Natural killer cell (primary cell): ENCODE results near the gene CENPV. TPM values are rescaled to one million over a fixed set of nuclear protein-coding genes. Genes with fewer than 3 reads are reported as not detected.

Experiments used
- ATAC-seq, 3 donors: fragments of 150-1000 bp in 2 of 3; fragments of 200-7000 bp in 1 of 3; cut with Tn5 transposase; 1 replicate in 1 of 3; 2 replicates in 2 of 3; pipeline ENCODE4 v1.10.0; 2021; ENCODE audit warnings: mild to moderate bottlenecking in 2 of 3, moderate library complexity in 2 of 3
- DNase-seq, 2 donors: peaks; one replicate each; pipeline versions ENCODE4 v3.0.0 to v3.0.0-alpha.2; 2013 to 2021; ENCODE audit warnings: mixed read lengths in 1 of 2
- H3K27ac ChIP-seq: one replicate; pipeline ENCODE4 v1.5.1; 2013; ENCODE audit warnings: mild to moderate bottlenecking, low read length
- H3K27me3 ChIP-seq: one replicate; pipeline ENCODE4 v1.6.1; 2013; ENCODE audit warnings: low read length; ENCODE audit not compliant: control insufficient read depth, insufficient read depth
- H3K36me3 ChIP-seq: one replicate; pipeline ENCODE4 v1.6.1; 2013; ENCODE audit warnings: low read length; ENCODE audit not compliant: control insufficient read depth, insufficient read depth
- H3K4me1 ChIP-seq: one replicate; pipeline ENCODE4 v1.6.1; 2013; ENCODE audit warnings: low read length; ENCODE audit not compliant: control insufficient read depth, insufficient read depth
- H3K4me3 ChIP-seq: one replicate; pipeline ENCODE4 v1.5.1; 2013; ENCODE audit warnings: low read length
- H3K9me3 ChIP-seq: one replicate; pipeline ENCODE4 v1.6.1; 2013; ENCODE audit warnings: low read length; ENCODE audit not compliant: control insufficient read depth, insufficient read depth
- H3K27ac Mint-ChIP-seq, 2 donors: one replicate each; pipeline ENCODE4 v1.8.0; 2022; ENCODE audit warnings: mild to moderate bottlenecking in 2 of 2, mixed read lengths in 2 of 2, moderate library complexity in 1 of 2
- H3K27me3 Mint-ChIP-seq, 2 donors: one replicate each; pipeline ENCODE4 v1.8.0; 2022; ENCODE audit warnings: low read depth in 2 of 2, mixed read lengths in 2 of 2
- H3K36me3 Mint-ChIP-seq: one replicate; pipeline ENCODE4 v1.8.0; 2022; ENCODE audit warnings: mixed read lengths
- H3K4me1 Mint-ChIP-seq, 2 donors: one replicate each; pipeline ENCODE4 v1.8.0; 2022; ENCODE audit warnings: mixed read lengths in 2 of 2
- H3K4me3 Mint-ChIP-seq: one replicate; pipeline ENCODE4 v1.8.0; 2022; ENCODE audit warnings: mild to moderate bottlenecking, moderate library complexity, mixed read lengths
- H3K9me3 Mint-ChIP-seq, 2 donors: one replicate each; pipeline ENCODE4 v1.8.0; 2022; ENCODE audit warnings: mixed read lengths in 2 of 2
- CTCF ChIP-seq: fragments of 200-600 bp; IDR thresholded peaks from one replicate; pipeline ENCODE4 v1.8.0; 2022; ENCODE audit warnings: antibody characterized with exemption
- WGBS: methylation state at CpG from one replicate; pipeline ENCODE4 v1.1.7; 2013; ENCODE audit warnings: missing lambda C conversion rate; ENCODE audit not compliant: insufficient coverage; 5-methylcytosine and 5-hydroxymethylcytosine counted together
- intact Hi-C: fragments of 100-400 bp; cut with micrococcal nuclease; formaldehyde crosslinking; loops from one replicate; pipeline ENCODE4 v1.14.2; 2022
- total RNA-seq, 4 donors: library from RNA; stranded (reverse); fragments of 120-200 nt in 1 of 4; gene quantifications; one replicate each; pipeline versions ENCODE4 v1.2.3 to v1.2.4, GENCODE V29; 2013 to 2022

Gene CENPV
- total RNA-seq, 3 donors from 2014 or later (not counting 1 experiment from before 2014, with no cell fraction given): 11.3 to 20.0 (median 15.1) TPM

DNA sequence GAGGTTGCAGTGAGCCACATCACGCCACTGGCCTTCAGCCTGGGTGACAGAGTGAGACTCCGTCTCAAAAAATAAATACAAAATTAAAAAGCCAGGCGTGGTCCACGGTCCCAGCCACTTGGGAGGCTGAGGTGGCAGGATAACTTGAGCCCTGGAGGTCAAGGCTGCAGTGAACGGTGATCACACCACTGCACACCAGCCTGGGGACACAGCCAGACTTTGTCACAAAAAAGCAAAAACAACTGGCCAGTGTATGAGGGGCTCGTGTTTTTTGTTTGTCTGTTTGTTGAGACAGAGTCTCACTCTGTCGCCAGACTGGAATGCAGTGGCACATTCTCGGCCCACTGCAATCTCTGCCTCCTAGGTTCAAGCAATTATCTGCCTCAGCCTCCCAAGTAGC is 26.4 kb upstream of the CENPV start:
- intact Hi-C loops: loop anchor here (1.0 to 5.0 kb wide), 3 partner anchors 37 to 158 kb away; no protein-coding TSS in a partner anchor
- ATAC-seq (no peak), DNase-seq (no peak)
- Mint-ChIP-seq H3K36me3 (peaks cover 13% of the 10 kb centered on the region), H3K4me1 (peaks cover 38 to 41% of the 10 kb centered on the region in 2 donors), H3K27ac (peak overlapping the region in 1 of 2 donors; percentile 99), H3K27me3 (no peaks in the 10 kb centered on the region), H3K4me3 (no peak overlapping the region), H3K9me3 (no peaks in the 10 kb centered on the region)
- peaks cover 22% of the 10 kb centered on the region for H3K4me1 ChIP-seq
- no peak for TF ChIP-seq CTCF
- no peak overlapping the region for H3K27ac ChIP-seq
- 96% methylated on average over 8 of the region's 8 CpGs for WGBS
- H3K9me3 ChIP-seq: no peaks in the 10 kb centered on the region
- no peaks in the 10 kb centered on the region for H3K27me3 ChIP-seq
- H3K4me3 ChIP-seq: no peak overlapping the region
- peaks cover 15% of the 10 kb centered on the region for H3K36me3 ChIP-seq

GRCh38 chr17:16378636-16379282 is 25.5 kb upstream of the CENPV start:
- Histone ChIP-seq H3K27me3 (no peaks in the 10 kb centered on the region), H3K4me1 (peaks cover 22% of the 10 kb centered on the region), H3K36me3 (peaks cover 14% of the 10 kb centered on the region), H3K27ac (no peak overlapping the region), H3K9me3 (no peaks in the 10 kb centered on the region), H3K4me3 (no peak overlapping the region)
- Mint-ChIP-seq H3K4me1 (peaks cover 29 to 32% of the 10 kb centered on the region in 2 donors), H3K27ac (peak overlapping the region in 1 of 2 donors; percentile 99), H3K36me3 (peaks cover 13% of the 10 kb centered on the region), H3K27me3 (no peaks in the 10 kb centered on the region), H3K4me3 (peak overlapping the region; percentile 21), H3K9me3 (no peaks in the 10 kb centered on the region)
- intact Hi-C loops: no loop called here
- WGBS: 93% methylated on average over 17 of the region's 17 CpGs
- ATAC-seq (no peak), DNase-seq (no peak)
- TF ChIP-seq CTCF: no peak

- no peak for DNase-seq
- H3K27me3 Mint-ChIP-seq: no peaks in the 10 kb centered on the region
- peaks cover 12% of the 10 kb centered on the region for H3K36me3 Mint-ChIP-seq
- no peak overlapping the region for H3K4me3 ChIP-seq
- ATAC-seq: no peak
- no peak overlapping the region for H3K4me3 Mint-ChIP-seq
- peaks cover 10% of the 10 kb centered on the region for H3K36me3 ChIP-seq
- WGBS: 93% methylated on average over 2 of the region's 2 CpGs
- peaks cover 20% of the 10 kb centered on the region for H3K4me1 ChIP-seq
- no peaks in the 10 kb centered on the region for H3K27me3 ChIP-seq
- no peak overlapping the region for H3K27ac ChIP-seq
- intact Hi-C loops: no loop called here
- peaks cover 21 to 24% of the 10 kb centered on the region in 2 donors for H3K4me1 Mint-ChIP-seq
- no peaks in the 10 kb centered on the region for H3K9me3 ChIP-seq
- H3K9me3 Mint-ChIP-seq: no peaks in the 10 kb centered on the region
- no peak overlapping the region for H3K27ac Mint-ChIP-seq
- no peak for TF ChIP-seq CTCF
Observed at GRCh38 chr17:16377941-16378341, 24.7 kb upstream of the CENPV start.
